Suprapubic skin (tissue), 3 donors: ENCODE measurements around the gene LRRC1.

ENCODE experiments used
- CTCF ChIP-seq, 2 donors: fragments of 200-600 bp in 1 of 2; fragments of 450-650 bp in 1 of 2; sonication (generic) in 1 of 2; IDR thresholded peaks; one replicate each; pipeline ENCODE4 v1.5.1; 2016 to 2019; ENCODE audit warnings: antibody characterized with exemption in 2 of 2, mild to moderate bottlenecking in 1 of 2, moderate library complexity in 1 of 2
- POLR2AphosphoS5 ChIP-seq, 3 donors: sonication (generic); formaldehyde crosslinking; IDR thresholded peaks; one replicate each; pipeline ENCODE4 v1.6.1; 2017; ENCODE audit warnings: antibody characterized with exemption in 3 of 3

GRCh38 chr6:53833155-53833554 lies 38.4 kb downstream of the LRRC1 start:
- TF ChIP-seq CTCF (IDR thresholded peaks at IDR 0.05) (no peak), POLR2AphosphoS5 (IDR thresholded peaks at IDR 0.05) (no peak)
